DOHH2 (cell line): ENCODE measurements around the gene TEX13A.

ENCODE experiments used
- CTCF ChIP-seq: fragments of 200-600 bp; sonication (generic); IDR thresholded peaks from one replicate; pipeline ENCODE4 v1.5.1; 2014; ENCODE audit warnings: antibody characterized with exemption, mild to moderate bottlenecking, low read depth, low read length; ENCODE audit not compliant: poor library complexity, severe bottlenecking
- EZH2phosphoT487 ChIP-seq: fragments of 200-600 bp; sonication (generic); IDR thresholded peaks from 2 replicates; pipeline ENCODE4 v1.6.1; 2017; ENCODE audit warnings: borderline replicate concordance, mild to moderate bottlenecking, antibody characterized with exemption, low read length, moderate library complexity, mixed read lengths

GRCh38 chrX:105241056-105241455 is 20.6 kb upstream of the TEX13A start:
- no peak for TF ChIP-seq CTCF
- TF ChIP-seq EZH2phosphoT487, result no peak
